Glutamatergic neuron (in vitro differentiated cells): Measurements from ENCODE around the gene STK26. TPM values are rescaled to one million over a fixed set of nuclear protein-coding genes. Genes with fewer than 3 reads are reported as not detected.
"Not testable (repeated sequence)": the region's sequence is repeated elsewhere in the genome, so short reads cannot be mapped to it uniquely, and the experiment has no call there.

Experiments
- DNase-seq: peaks from one replicate; pipeline ENCODE4 v3.0.0; 2022
- H3K27ac Mint-ChIP-seq: one replicate; pipeline ENCODE4 v1.8.0; 2020; ENCODE audit warnings: mild to moderate bottlenecking, mixed read lengths, inconsistent platforms; ENCODE audit not compliant: unreplicated experiment
- H3K27me3 Mint-ChIP-seq: one replicate; pipeline ENCODE4 v1.8.0; 2020; ENCODE audit warnings: mild to moderate bottlenecking, moderate library complexity, mixed read lengths, inconsistent platforms; ENCODE audit not compliant: unreplicated experiment
- H3K36me3 Mint-ChIP-seq: one replicate; pipeline ENCODE4 v1.8.0; 2020; ENCODE audit warnings: mild to moderate bottlenecking, mixed read lengths, inconsistent platforms; ENCODE audit not compliant: unreplicated experiment
- H3K4me1 Mint-ChIP-seq: one replicate; pipeline ENCODE4 v1.8.0; 2020; ENCODE audit warnings: mild to moderate bottlenecking, low read depth, mixed read lengths, inconsistent platforms; ENCODE audit not compliant: unreplicated experiment
- H3K4me3 Mint-ChIP-seq: one replicate; pipeline ENCODE4 v1.8.0; 2020; ENCODE audit warnings: mild to moderate bottlenecking, mixed read lengths, inconsistent platforms; ENCODE audit not compliant: unreplicated experiment
- H3K9me3 Mint-ChIP-seq: one replicate; pipeline ENCODE4 v1.8.0; 2020; ENCODE audit warnings: mild to moderate bottlenecking, moderate library complexity, mixed read lengths, inconsistent platforms; ENCODE audit not compliant: unreplicated experiment
- CTCF ChIP-seq: fragments of 200-600 bp; sonication (generic); IDR thresholded peaks from one replicate; pipeline ENCODE4 v1.5.0; 2021; ENCODE audit not compliant: partially characterized antibody, unreplicated experiment
- total RNA-seq: library from RNA; stranded (reverse); fragmentation: NEBNext Ultra II Directional; extraction: Animal tissue kit (Norgen Biotek cat#: 25700); gene quantifications from one replicate; pipeline ENCODE4 v1.2.1, GENCODE V29; 2021; ENCODE audit not compliant: unreplicated experiment

Gene STK26
- total RNA-seq, 1 donor from 2014 or later = 1.7 TPM

- Mint-ChIP-seq H3K4me3 (no peak overlapping the region), H3K9me3 (peaks cover 2% of the 10 kb centered on the region), H3K4me1 (no peaks in the 10 kb centered on the region), H3K27me3 (no peaks in the 10 kb centered on the region), H3K36me3 (no peaks in the 10 kb centered on the region), H3K27ac (no peak overlapping the region)
- no peak for DNase-seq
- no peak for TF ChIP-seq CTCF
These were observed 35.9 kb upstream of the STK26 start for GRCh38 chrX:131987252-131987651.

- Mint-ChIP-seq H3K4me1 (no peaks in the 10 kb centered on the region), H3K9me3 (peaks cover 2% of the 10 kb centered on the region), H3K27me3 (no peaks in the 10 kb centered on the region), H3K36me3 (no peaks in the 10 kb centered on the region), H3K4me3 (no peak overlapping the region), H3K27ac (no peak overlapping the region)
- TF ChIP-seq CTCF = no peak
- DNase-seq = no peak
These were observed 34.9 kb upstream of the STK26 start for GRCh38 chrX:131988236-131988635.

- Mint-ChIP-seq H3K4me1 (no peaks in the 10 kb centered on the region), H3K27ac (no peak overlapping the region), H3K9me3 (no peaks in the 10 kb centered on the region), H3K4me3 (no peak overlapping the region), H3K36me3 (no peaks in the 10 kb centered on the region), H3K27me3 (peaks cover 2% of the 10 kb centered on the region)
- TF ChIP-seq CTCF = no peak
- no peak for DNase-seq
These were observed 22.0 kb upstream of the STK26 start for GRCh38 chrX:132001127-132001526.

- H3K27ac Mint-ChIP-seq = no peak overlapping the region
- no peaks in the 10 kb centered on the region for H3K9me3 Mint-ChIP-seq
- H3K4me3 Mint-ChIP-seq = no peak overlapping the region
- no peaks in the 10 kb centered on the region for H3K4me1 Mint-ChIP-seq
- DNase-seq = no peak
- no peaks in the 10 kb centered on the region for H3K36me3 Mint-ChIP-seq
- no peak for TF ChIP-seq CTCF
- no peaks in the 10 kb centered on the region for H3K27me3 Mint-ChIP-seq
These were observed 18.4 kb upstream of the STK26 start for GRCh38 chrX:132004728-132005127.

GRCh38 chrX:132009350-132009749 lies 13.8 kb upstream of the STK26 start:
- DNase-seq = no peak
- no peaks in the 10 kb centered on the region for H3K27me3 Mint-ChIP-seq
- H3K36me3 Mint-ChIP-seq = no peaks in the 10 kb centered on the region
- H3K9me3 Mint-ChIP-seq = no peaks in the 10 kb centered on the region
- H3K4me1 Mint-ChIP-seq = no peaks in the 10 kb centered on the region
- no peak for TF ChIP-seq CTCF
- no peak overlapping the region for H3K27ac Mint-ChIP-seq
- no peak overlapping the region for H3K4me3 Mint-ChIP-seq

- not testable (repeated sequence) for H3K36me3 Mint-ChIP-seq, DNase-seq, H3K9me3 Mint-ChIP-seq, H3K4me1 Mint-ChIP-seq, H3K27ac Mint-ChIP-seq, H3K27me3 Mint-ChIP-seq, H3K4me3 Mint-ChIP-seq
These were observed 12.9 kb upstream of the STK26 start for GRCh38 chrX:132010213-132010612.
